ENCODE data around the gene OSGIN1. TPM values are rescaled to one million over a fixed set of nuclear protein-coding genes. Genes with fewer than 3 reads are reported as not detected.

Gene OSGIN1
- total and polyA plus RNA-seq, 2 of the 8 experiments (the other 6 are each of a cell fraction or from before 2014, with no cell fraction given), result 0.58 to 0.76 TPM

DNA sequence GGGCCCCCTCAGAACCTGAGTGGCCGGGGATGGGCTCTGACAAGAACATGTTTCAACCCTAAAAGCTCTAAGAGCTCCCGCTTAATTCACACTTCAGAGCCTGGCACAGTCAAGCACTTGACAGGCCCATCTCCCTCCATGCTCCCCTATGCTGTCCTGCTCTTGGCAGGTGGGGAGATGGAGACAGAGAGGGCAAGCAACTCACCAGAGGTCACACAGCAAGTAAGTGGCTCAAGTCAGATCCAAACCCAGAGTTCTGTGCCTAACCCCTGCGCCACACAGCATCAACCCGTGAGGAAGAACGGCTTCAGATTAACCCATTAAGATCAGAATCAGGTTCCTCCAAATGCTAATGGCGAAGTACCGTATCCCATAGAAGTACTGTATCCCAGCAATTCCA, 51.4 kb downstream of the OSGIN1 start:
- Histone ChIP-seq H2BK20ac (ENCODE audit: low read length) (no peak overlapping the region), H4K20me1 (replicated peaks in 1 of 2; ENCODE audit: control insufficient read depth in 1 of 2, insufficient read depth in 2 of 2, low read length in 2 of 2) (no peaks in the 10 kb centered on the region), H3K79me2 (ENCODE audit: control insufficient read depth in 1 of 2, insufficient read depth in 2 of 2, low read length in 2 of 2) (no peaks in the 10 kb centered on the region), H3K56ac (replicated peaks; ENCODE audit: insufficient read length, low read depth, low read length) (no peak overlapping the region), H2BK15ac (ENCODE audit: low read length) (no peak overlapping the region), H2AFZ (ENCODE audit: low read length) (no peak overlapping the region), H4K91ac (replicated peaks; ENCODE audit: insufficient read length, low read length) (no peak overlapping the region), H4K5ac (ENCODE audit: insufficient read length, low read depth, low read length) (no peak overlapping the region), H3K27ac (ENCODE audit: low read depth, low read length) (no peak overlapping the region), H2BK120ac (replicated peaks; ENCODE audit: low read depth, low read length) (no peak overlapping the region), H3K4ac (replicated peaks; ENCODE audit: insufficient read length, low read depth, low read length) (no peak overlapping the region), H3K79me1 (ENCODE audit: low read depth, low read length) (no peaks in the 10 kb centered on the region), H3K36me3 (ENCODE audit: control insufficient read depth in 2 of 4, insufficient read depth in 4 of 4, low read length in 3 of 4) (no peaks in the 10 kb centered on the region), H3K23me2 (ENCODE audit: low read depth, low read length) (no peaks in the 10 kb centered on the region), H3K4me3 (ENCODE audit: extremely low read depth in 1 of 4, insufficient read depth in 2 of 4, low read depth in 3 of 4, low read length in 4 of 4) (no peak overlapping the region), H3K4me2 (ENCODE audit: insufficient read depth in 1 of 2, low read depth in 2 of 2, low read length in 2 of 2) (no peak overlapping the region), H3K18ac (ENCODE audit: extremely low read depth, low read length) (no peak overlapping the region), H3K27me3 (replicated peaks in 1 of 4; ENCODE audit: control insufficient read depth in 3 of 4, extremely low read depth in 1 of 4, insufficient read depth in 3 of 4, low read length in 3 of 4) (no peaks in the 10 kb centered on the region; a peak in 1 of 7 replicates), H3K9ac (replicated peaks in 1 of 4; ENCODE audit: extremely low read depth in 1 of 4, low read depth in 3 of 4, low read length in 3 of 4) (no peak overlapping the region), H2BK5ac (ENCODE audit: low read depth, low read length) (no peak overlapping the region), H3K14ac (ENCODE audit: insufficient read length) (no peak overlapping the region), H3K23ac (ENCODE audit: insufficient read length) (no peak overlapping the region), H3K9me3 (ENCODE audit: insufficient read depth in 2 of 2, low read depth in 1 of 2, low read length in 1 of 2) (no peaks in the 10 kb centered on the region), H4K8ac (ENCODE audit: extremely low read depth, insufficient read depth, low read length) (no peak overlapping the region), H2AK5ac (ENCODE audit: low read depth, low read length) (no peak overlapping the region), H2BK12ac (ENCODE audit: low read depth, low read length) (no peak overlapping the region), H3K4me1 (replicated peaks in 1 of 4; ENCODE audit: control insufficient read depth in 3 of 4, insufficient read depth in 4 of 4, low read length in 3 of 4) (no peaks in the 10 kb centered on the region)
- CTCF ChIA-PET (ENCODE audit: partially characterized antibody), result interaction anchor here (1.2 to 1.6 kb wide), 3 partner anchors 9 to 51 kb away, joined by 3 to 4 read pairs (median 3); partner anchors contain the start of gene OSGIN1
- TF ChIP-seq, protein P1, sequence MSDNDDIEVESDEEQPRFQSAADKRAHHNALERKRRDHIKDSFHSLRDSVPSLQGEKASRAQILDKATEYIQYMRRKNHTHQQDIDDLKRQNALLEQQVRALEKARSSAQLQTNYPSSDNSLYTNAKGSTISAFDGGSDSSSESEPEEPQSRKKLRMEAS (IDR thresholded peaks at IDR 0.05), result no peak
- peak; percentile 72; the same call in 1 of the 2 replicates for TF ChIP-seq KDM1A (IDR thresholded peaks at IDR 0.05; ENCODE audit: borderline replicate concordance, low read length)
- WGBS, 2 experiments (ENCODE audit: extremely low coverage in 1 of 2, insufficient coverage in 1 of 2, insufficient read length in 1 of 2, insufficient replicate concordance in 2 of 2, low coverage in 1 of 2, low lambda C conversion rate in 2 of 2, missing lambda C conversion rate in 1 of 2), result 89% methylated on average over 7 of the region's 7 CpGs; no CpG with 5 or more reads in 1 of the 2 experiments
- DNase-seq (ENCODE audit: low read depth in 1 of 2, low spot score in 2 of 2), result no peak
- no peak for FAIRE-seq
- POLR2A ChIA-PET (ENCODE audit: partially characterized antibody), result no interaction called here

Data from H1 (cell line).